ENCODE results near the gene TYW1. TPM values are rescaled to one million over a fixed set of nuclear protein-coding genes. Genes with fewer than 3 reads are reported as not detected.
"Not testable (repeated sequence)": the region's sequence is repeated elsewhere in the genome, so short reads cannot be mapped to it uniquely, and the experiment has no call there.

Gene TYW1
- total RNA-seq, 1 experiment from 2014 or later: 13.4 TPM

DNA sequence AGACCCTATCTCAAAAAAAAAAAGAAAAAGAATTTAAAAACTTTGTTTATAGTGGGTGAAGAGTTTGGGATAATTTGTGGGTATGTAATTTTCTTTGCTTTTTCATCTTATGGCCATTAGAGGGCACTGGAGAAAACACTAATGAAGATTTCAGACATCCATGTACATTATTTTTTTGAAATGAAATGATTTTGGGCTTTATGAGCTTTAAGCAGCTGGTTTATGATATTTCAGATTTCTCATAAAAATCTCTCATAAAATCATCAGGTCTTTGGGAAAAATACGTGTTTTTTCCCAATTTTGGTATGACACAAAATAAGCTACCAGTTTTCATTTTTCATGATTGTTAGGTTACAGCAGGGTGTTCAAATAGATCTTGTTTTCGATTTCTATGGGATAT, 44.2 kb downstream of the TYW1 start:
- intact Hi-C loops (cut with micrococcal nuclease; ENCODE audit: unreplicated experiment): not testable (repeated sequence)

DNA sequence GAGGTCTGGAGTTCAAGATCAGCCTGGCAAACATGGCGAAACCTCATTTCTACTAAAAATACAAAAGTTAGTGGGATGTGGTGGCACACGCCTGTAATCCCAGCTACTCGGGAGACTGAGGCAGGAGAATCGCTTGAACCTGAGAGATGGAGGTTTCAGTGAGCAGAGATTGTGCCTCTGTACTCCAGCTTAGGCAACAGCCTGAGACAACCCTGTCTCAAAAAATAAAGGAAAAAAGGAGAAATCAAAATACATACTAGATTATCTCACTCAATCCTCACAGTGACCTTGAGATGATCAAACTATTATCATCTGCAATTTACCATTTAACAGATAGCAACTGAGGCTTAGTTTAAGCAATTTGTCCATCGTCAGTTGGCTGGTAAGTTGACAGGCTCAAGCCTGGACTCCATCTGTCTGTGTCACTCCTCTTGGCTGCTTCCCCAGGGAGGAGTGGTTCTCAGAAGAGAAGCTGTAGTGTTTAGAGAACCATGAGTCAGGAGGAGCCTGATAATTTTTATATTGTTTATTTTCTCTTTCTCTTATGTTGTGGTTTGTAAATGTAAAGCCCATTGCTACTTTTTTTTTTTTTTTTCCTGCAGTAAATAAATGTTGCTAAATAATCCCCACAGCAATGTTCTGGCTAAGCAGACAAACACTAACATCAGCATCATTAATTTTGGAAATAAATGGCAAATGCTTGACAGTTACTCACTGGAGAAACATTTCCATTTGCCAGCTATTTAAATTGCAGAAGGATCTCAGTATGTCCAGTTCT, 46.3 kb downstream of the TYW1 start:
- H2AFZ ChIP-seq; CTCF ChIA-PET; H3K36me3 ChIP-seq (ENCODE audit: low read depth); H3K9me2 ChIP-seq (ENCODE audit: insufficient read depth); H3K4me1 ChIP-seq (replicated peaks; ENCODE audit: insufficient read depth); H3K4me2 ChIP-seq; H3K9me3 ChIP-seq (ENCODE audit: insufficient read depth, low read depth); BruUV-seq (replicated peaks); intact Hi-C loops (cut with micrococcal nuclease; ENCODE audit: unreplicated experiment); H3F3A ChIP-seq (ENCODE audit: insufficient read depth, low read depth); H4K20me1 ChIP-seq (ENCODE audit: insufficient read depth); H3K4me3 ChIP-seq; H3K27me3 ChIP-seq (ENCODE audit: insufficient read depth, low read depth); H3K79me2 ChIP-seq (ENCODE audit: low read depth): not testable (repeated sequence)
- peak; percentile 47 to 82 for DNase-seq
- H3K27ac ChIP-seq: peak overlapping the region; percentile 34; the same call in 1 of the 2 replicates
- POLR2A ChIA-PET (ENCODE audit: unreplicated experiment): interaction anchor here (0.5 kb wide), 1 partner anchor 271 kb away, joined by 6 read pairs; no protein-coding TSS in a partner anchor

More for the DNA sequence above, 44.2 kb downstream of the TYW1 start:
- DNase-seq; H3K4me1 ChIP-seq (replicated peaks; ENCODE audit: insufficient read depth); H3F3A ChIP-seq (ENCODE audit: insufficient read depth, low read depth); H3K27ac ChIP-seq; H3K4me3 ChIP-seq; H3K9me3 ChIP-seq (ENCODE audit: insufficient read depth, low read depth); H4K20me1 ChIP-seq (ENCODE audit: insufficient read depth); POLR2A ChIA-PET (ENCODE audit: unreplicated experiment); H3K79me2 ChIP-seq (ENCODE audit: low read depth); H3K36me3 ChIP-seq (ENCODE audit: low read depth); H3K27me3 ChIP-seq (ENCODE audit: insufficient read depth, low read depth); H3K9me2 ChIP-seq (ENCODE audit: insufficient read depth); H2AFZ ChIP-seq; H3K4me2 ChIP-seq; BruUV-seq (replicated peaks): not testable (repeated sequence)
- CTCF ChIA-PET: interaction anchor here (0.5 kb wide), 1 partner anchor 62 kb away, joined by 4 read pairs; no protein-coding TSS in a partner anchor
- TF ChIP-seq, protein P1, sequence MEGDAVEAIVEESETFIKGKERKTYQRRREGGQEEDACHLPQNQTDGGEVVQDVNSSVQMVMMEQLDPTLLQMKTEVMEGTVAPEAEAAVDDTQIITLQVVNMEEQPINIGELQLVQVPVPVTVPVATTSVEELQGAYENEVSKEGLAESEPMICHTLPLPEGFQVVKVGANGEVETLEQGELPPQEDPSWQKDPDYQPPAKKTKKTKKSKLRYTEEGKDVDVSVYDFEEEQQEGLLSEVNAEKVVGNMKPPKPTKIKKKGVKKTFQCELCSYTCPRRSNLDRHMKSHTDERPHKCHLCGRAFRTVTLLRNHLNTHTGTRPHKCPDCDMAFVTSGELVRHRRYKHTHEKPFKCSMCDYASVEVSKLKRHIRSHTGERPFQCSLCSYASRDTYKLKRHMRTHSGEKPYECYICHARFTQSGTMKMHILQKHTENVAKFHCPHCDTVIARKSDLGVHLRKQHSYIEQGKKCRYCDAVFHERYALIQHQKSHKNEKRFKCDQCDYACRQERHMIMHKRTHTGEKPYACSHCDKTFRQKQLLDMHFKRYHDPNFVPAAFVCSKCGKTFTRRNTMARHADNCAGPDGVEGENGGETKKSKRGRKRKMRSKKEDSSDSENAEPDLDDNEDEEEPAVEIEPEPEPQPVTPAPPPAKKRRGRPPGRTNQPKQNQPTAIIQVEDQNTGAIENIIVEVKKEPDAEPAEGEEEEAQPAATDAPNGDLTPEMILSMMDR (conservative IDR thresholded peaks at IDR 0.05): peak; percentile 68

DNA sequence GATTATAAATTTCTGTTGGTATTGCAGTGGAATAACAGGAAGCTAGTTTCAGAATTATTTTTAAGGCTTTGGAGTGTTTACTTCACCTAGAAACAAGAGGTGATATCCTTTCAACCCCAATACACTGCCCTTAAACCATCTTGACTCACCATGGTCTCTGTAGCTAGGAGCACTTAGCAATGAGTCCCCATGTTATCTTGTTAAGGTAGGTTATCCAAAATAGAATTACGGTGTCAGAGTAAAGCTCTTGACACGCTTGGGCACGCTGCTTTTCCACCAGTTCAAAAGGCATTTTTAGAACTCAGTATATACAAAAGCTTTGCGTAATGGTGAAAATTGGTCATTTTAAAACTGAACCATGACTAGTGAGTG, 46.9 kb downstream of the TYW1 start:
- BruUV-seq (replicated peaks): not testable (repeated sequence)

DNA sequence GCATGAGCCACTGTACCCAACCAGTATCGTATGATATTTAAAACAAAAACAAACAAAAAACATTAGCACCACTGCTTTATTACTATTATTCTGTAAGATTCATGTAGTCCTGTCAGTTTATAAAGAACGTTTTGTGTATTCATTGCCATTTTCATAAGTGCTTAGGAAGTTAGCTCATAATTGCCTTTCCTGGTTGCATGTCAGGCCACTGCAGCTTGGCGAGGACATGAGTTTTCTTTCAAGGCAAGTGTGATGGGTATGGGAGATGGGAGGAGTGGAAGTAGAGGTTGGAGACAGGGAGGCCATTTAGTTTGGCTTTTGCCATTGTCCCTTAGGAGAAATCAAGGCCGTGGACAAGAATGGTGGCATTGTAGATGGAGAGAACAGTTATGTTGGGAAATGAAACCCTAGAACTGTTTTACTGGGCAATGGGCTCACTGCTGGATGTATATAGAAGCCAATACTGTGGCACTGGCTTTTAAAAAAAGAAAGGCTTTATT, 48.9 kb downstream of the TYW1 start:
- no peak overlapping the region for H3K4me2 ChIP-seq
- no peaks in the 10 kb centered on the region for H3K79me2 ChIP-seq (ENCODE audit: low read depth)
- DNase-seq: no peak
- BruUV-seq (replicated peaks): no TSS peak
- H4K20me1 ChIP-seq (ENCODE audit: insufficient read depth): no peaks in the 10 kb centered on the region
- ChIA-PET POLR2A (ENCODE audit: unreplicated experiment) (no interaction called here), CTCF (no interaction called here)
- H3K4me1 ChIP-seq (replicated peaks; ENCODE audit: insufficient read depth): peaks cover 9% of the 10 kb centered on the region
- peaks cover 4% of the 10 kb centered on the region; the same call in 1 of the 2 replicates for H3F3A ChIP-seq (ENCODE audit: insufficient read depth, low read depth)
- no peaks in the 10 kb centered on the region for H3K9me3 ChIP-seq (ENCODE audit: insufficient read depth, low read depth)
- TF ChIP-seq, protein P1 (conservative IDR thresholded peaks at IDR 0.05): no peak
- no peak for TF ChIP-seq EZH2 (IDR thresholded peaks at IDR 0.05; ENCODE audit: low read depth)
- no peak overlapping the region for H3K27ac ChIP-seq
- intact Hi-C loops (cut with micrococcal nuclease; ENCODE audit: unreplicated experiment): no loop called here
- no peak overlapping the region for H3K4me3 ChIP-seq
- H3K36me3 ChIP-seq (ENCODE audit: low read depth): no peaks in the 10 kb centered on the region; the same call in 1 of the 2 replicates
- H3K27me3 ChIP-seq (ENCODE audit: insufficient read depth, low read depth): no peaks in the 10 kb centered on the region
- H3K9me2 ChIP-seq (ENCODE audit: insufficient read depth): no peaks in the 10 kb centered on the region
- H2AFZ ChIP-seq: no peak overlapping the region

More for the DNA sequence above, 46.9 kb downstream of the TYW1 start:
- peak in 1 of 2 experiments; percentile 45 for DNase-seq
- H3K4me1 ChIP-seq (replicated peaks; ENCODE audit: insufficient read depth); H3K9me3 ChIP-seq (ENCODE audit: insufficient read depth, low read depth); CTCF ChIA-PET; H3K4me2 ChIP-seq; H3K9me2 ChIP-seq (ENCODE audit: insufficient read depth); H3F3A ChIP-seq (ENCODE audit: insufficient read depth, low read depth); intact Hi-C loops (cut with micrococcal nuclease; ENCODE audit: unreplicated experiment); H3K36me3 ChIP-seq (ENCODE audit: low read depth); H3K79me2 ChIP-seq (ENCODE audit: low read depth); H3K4me3 ChIP-seq; H2AFZ ChIP-seq; H3K27me3 ChIP-seq (ENCODE audit: insufficient read depth, low read depth); H4K20me1 ChIP-seq (ENCODE audit: insufficient read depth): not testable (repeated sequence)
- POLR2A ChIA-PET (ENCODE audit: unreplicated experiment): interaction anchor here (0.5 kb wide), 1 partner anchor 270 kb away, joined by 6 read pairs; no protein-coding TSS in a partner anchor
- H3K27ac ChIP-seq: peak overlapping the region; percentile 34; the same call in 1 of the 2 replicates

DNA sequence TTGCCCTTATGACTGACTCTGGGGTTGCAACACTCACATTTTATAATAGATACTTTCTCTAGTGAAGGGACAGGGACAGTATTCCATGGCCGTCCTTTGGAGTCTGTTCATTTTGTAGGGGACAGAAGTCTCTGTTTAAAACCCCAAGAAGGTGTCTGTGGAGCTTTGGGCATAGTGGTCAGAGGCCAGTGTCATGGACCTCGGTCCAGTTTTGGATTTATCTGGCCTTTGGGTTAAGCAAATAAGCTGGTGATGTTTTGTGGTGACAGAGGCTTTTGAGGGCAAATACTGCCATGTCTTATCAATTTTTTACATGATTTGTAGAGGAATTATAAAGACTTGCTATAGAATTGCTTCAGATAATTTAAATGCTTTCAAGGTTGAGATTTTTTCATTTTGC, 50.2 kb downstream of the TYW1 start:
- CTCF ChIA-PET; H3K27ac ChIP-seq; H3K27me3 ChIP-seq (ENCODE audit: insufficient read depth, low read depth); H3K4me1 ChIP-seq (replicated peaks; ENCODE audit: insufficient read depth); H3K9me3 ChIP-seq (ENCODE audit: insufficient read depth, low read depth); H3K36me3 ChIP-seq (ENCODE audit: low read depth); H2AFZ ChIP-seq; DNase-seq; BruUV-seq (replicated peaks); H4K20me1 ChIP-seq (ENCODE audit: insufficient read depth); intact Hi-C loops (cut with micrococcal nuclease; ENCODE audit: unreplicated experiment); H3F3A ChIP-seq (ENCODE audit: insufficient read depth, low read depth); H3K79me2 ChIP-seq (ENCODE audit: low read depth); H3K4me3 ChIP-seq; H3K4me2 ChIP-seq; H3K9me2 ChIP-seq (ENCODE audit: insufficient read depth): not testable (repeated sequence)
- POLR2A ChIA-PET (ENCODE audit: unreplicated experiment): interaction anchor here (0.6 kb wide), 1 partner anchor 1317 kb away, joined by 4 read pairs; no protein-coding TSS in a partner anchor

DNA sequence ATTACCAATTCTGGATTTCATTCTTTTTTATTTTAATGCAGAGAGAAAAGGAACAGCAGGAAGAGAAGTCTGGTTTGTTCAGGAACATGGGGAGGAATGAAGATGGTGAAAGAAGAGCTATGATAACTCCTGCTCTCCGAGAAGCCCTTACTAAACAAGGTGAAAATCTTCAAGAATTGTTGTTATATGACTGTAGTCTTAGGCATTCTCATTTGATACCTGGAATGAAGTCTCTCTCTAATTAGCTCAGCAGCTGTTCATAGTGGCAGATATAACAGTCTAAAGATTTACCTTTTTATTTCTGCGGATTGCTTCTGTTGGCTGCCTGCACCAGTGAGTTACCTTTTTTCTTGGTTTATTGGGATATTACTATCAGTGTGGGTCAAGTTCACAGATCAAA, 53.3 kb downstream of the TYW1 start:
- H3K27ac ChIP-seq; H2AFZ ChIP-seq; intact Hi-C loops (cut with micrococcal nuclease; ENCODE audit: unreplicated experiment); H3K27me3 ChIP-seq (ENCODE audit: insufficient read depth, low read depth); H3K9me3 ChIP-seq (ENCODE audit: insufficient read depth, low read depth); BruUV-seq (replicated peaks); DNase-seq; CTCF ChIA-PET; H3K36me3 ChIP-seq (ENCODE audit: low read depth); POLR2A ChIA-PET (ENCODE audit: unreplicated experiment); H3K79me2 ChIP-seq (ENCODE audit: low read depth); H3K4me3 ChIP-seq; H3F3A ChIP-seq (ENCODE audit: insufficient read depth, low read depth); H3K9me2 ChIP-seq (ENCODE audit: insufficient read depth); H3K4me2 ChIP-seq; H3K4me1 ChIP-seq (replicated peaks; ENCODE audit: insufficient read depth); H4K20me1 ChIP-seq (ENCODE audit: insufficient read depth): not testable (repeated sequence)
